Suppressor macrophage (primary cell): ENCODE data around the gene SOX15.

ENCODE experiments used
- DNase-seq, 4 experiments: peaks; one replicate each; pipeline ENCODE4 v3.0.0-alpha.2; 2020 to 2022

SOX15 gene

GRCh38 chr17:7577327-7578199 is 12.3 kb downstream of the SOX15 start:
- peak in 2 of 4 experiments; percentile 15 to 29 for DNase-seq

- DNase-seq, result peak in 2 of 4 experiments; percentile 27
These were observed 13.4 kb downstream of the SOX15 start for GRCh38 chr17:7576432-7576937.

- no peak for DNase-seq
These were observed 13.9 kb downstream of the SOX15 start for GRCh38 chr17:7575959-7576358.

GRCh38 chr17:7575481-7575883 is 14.4 kb downstream of the SOX15 start:
- DNase-seq, result peak in 2 of 4 experiments; percentile 22 to 23

- DNase-seq, result peak in 1 of 4 experiments; percentile 25
These were observed 15.5 kb downstream of the SOX15 start for GRCh38 chr17:7574176-7574953.

- DNase-seq, result peak; percentile 93 to 97 (median 95)
These were observed 16.4 kb downstream of the SOX15 start for GRCh38 chr17:7573324-7574080.

- peak; percentile 99 to 100 (median 100) for DNase-seq
These were observed 17.1 kb downstream of the SOX15 start for GRCh38 chr17:7572588-7573323.

GRCh38 chr17:7572338-7572587 is 17.6 kb downstream of the SOX15 start:
- DNase-seq, result no peak

GRCh38 chr17:7570351-7570750 is 19.5 kb downstream of the SOX15 start:
- no peak for DNase-seq

- no peak for DNase-seq
These were observed 20.3 kb downstream of the SOX15 start for GRCh38 chr17:7569571-7569970.

- no peak for DNase-seq
These were observed 26.6 kb downstream of the SOX15 start for GRCh38 chr17:7563115-7563869.

GRCh38 chr17:7562208-7562605 is 27.7 kb downstream of the SOX15 start:
- peak in 1 of 4 experiments; percentile 33 for DNase-seq

- DNase-seq, result peak; percentile 94 to 98 (median 96)
These were observed 28.2 kb downstream of the SOX15 start, which contains the start of gene SENP3 for GRCh38 chr17:7561589-7562207. Gene SENP3 (plus strand): TSS chr17:7561919. CDS start chr17:7563077, 1,158 bp downstream.

- peak; percentile 87 to 94 (median 90) for DNase-seq
These were observed 28.8 kb downstream of the SOX15 start for GRCh38 chr17:7561028-7561575.

GRCh38 chr17:7560172-7561027 is 29.5 kb downstream of the SOX15 start:
- DNase-seq, result peak; percentile 44 to 84 (median 72)

- DNase-seq, result peak in 2 of 4 experiments; percentile 21 to 31
These were observed 30.3 kb downstream of the SOX15 start for GRCh38 chr17:7559320-7560171.

- peak; percentile 40 to 78 (median 67) for DNase-seq
These were observed 31.2 kb downstream of the SOX15 start, which contains the start of gene TNFSF13 for GRCh38 chr17:7558544-7559319. Gene TNFSF13 (plus strand): TSS chr17:7558750. CDS start chr17:7559040, 290 bp downstream.
